IPS-NIHi7 (cell line): ENCODE results near the gene PPP4C.
A peak's percentile ranks its signal among the peaks of the same experiment; 100 is the strongest.
"Not testable (repeated sequence)": the region's sequence is repeated elsewhere in the genome, so short reads cannot be mapped to it uniquely, and the experiment has no call there.

ENCODE experiments used
- DNase-seq: peaks from one replicate; pipeline ENCODE4 v3.0.0; 2012; ENCODE audit warnings: mixed read lengths; ENCODE audit errors: extremely low spot score

The PPP4C gene

GRCh38 chr16:30075503-30076275, at the start of gene PPP4C:
PPP4C (plus strand) TSS chr16:30075994; CDS start chr16:30076378, 384 bp downstream.
- DNase-seq = peak; percentile 93

GRCh38 chr16:30026449-30026848, 49.3 kb upstream of the PPP4C start:
- no peak for DNase-seq

- no peak for DNase-seq
Observed at GRCh38 chr16:30027588-30028437, 48.0 kb upstream of the PPP4C start.

- DNase-seq = peak; percentile 61
Observed at GRCh38 chr16:30028438-30029076, 47.2 kb upstream of the PPP4C start.

DNA sequence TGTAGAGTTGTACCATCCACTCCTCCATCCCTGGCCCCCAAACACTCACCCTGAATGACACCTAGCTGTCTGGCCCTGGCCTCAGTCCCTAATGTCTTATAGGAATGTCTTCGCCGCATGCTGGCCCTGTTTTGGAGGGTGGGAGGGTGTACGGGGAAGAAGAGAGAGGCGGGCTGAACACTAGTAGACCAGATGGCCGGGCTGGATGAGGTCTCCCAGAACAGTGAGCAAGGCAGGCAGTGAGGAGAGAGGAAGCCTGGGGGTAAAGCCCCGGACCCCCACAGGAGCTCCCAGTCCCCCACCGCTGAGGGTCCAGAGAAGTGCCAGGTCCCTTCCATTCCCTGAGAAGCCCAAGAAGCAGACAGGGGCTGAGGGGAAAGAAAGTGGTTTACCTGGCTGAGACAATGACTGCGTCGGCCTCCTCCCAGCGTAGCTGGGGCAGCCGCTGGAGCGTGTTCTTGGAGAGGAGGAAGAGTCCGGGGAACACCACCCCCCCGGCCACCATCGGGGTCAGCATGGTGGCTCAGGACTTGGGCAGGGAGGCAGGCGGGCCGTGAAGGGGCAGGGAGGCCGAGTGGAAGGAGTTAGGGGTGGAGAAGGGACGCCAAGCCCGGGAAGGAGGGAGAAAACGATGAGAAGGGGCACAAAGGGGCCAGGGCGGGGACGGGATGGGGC, 45.6 kb upstream of the PPP4C start:
- DNase-seq = no peak

- DNase-seq = peak; percentile 50
Observed at GRCh38 chr16:30030841-30031413, 44.9 kb upstream of the PPP4C start, which contains the start of gene TLCD3B. TLCD3B (minus strand) TSS chr16:30031271; CDS start chr16:30030527, 744 bp downstream.

DNA sequence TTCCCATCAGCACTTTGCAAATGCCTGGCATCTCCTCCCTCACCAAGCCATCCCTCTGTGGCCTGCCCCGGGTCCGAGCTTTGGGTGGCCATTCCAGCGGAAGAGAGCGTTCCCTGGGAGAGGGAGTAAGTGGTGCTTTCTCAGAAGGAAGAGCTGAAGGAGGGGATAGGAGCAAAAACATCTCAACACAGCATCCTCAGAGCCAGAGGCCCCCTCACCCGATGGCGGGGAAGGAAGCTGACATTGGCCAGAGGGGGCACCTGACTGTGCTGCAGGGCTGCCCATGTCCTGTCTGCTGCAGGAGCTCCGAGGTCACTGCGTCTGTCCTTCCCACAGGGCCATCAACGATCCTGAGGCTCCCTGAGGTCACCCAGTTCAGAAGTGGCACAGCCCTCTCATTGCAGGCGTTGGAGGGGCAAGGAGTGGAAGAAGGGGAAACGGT, 44.3 kb upstream of the PPP4C start:
- DNase-seq = no peak

GRCh38 chr16:30032083-30032819, 43.5 kb upstream of the PPP4C start:
- DNase-seq = peak; percentile 84

- no peak for DNase-seq
Observed at GRCh38 chr16:30033270-30033669, 42.5 kb upstream of the PPP4C start.

GRCh38 chr16:30040221-30040620, 35.6 kb upstream of the PPP4C start:
- DNase-seq = no peak

- not testable (repeated sequence) for DNase-seq
Observed at GRCh38 chr16:30040690-30041089, 35.1 kb upstream of the PPP4C start.

DNA sequence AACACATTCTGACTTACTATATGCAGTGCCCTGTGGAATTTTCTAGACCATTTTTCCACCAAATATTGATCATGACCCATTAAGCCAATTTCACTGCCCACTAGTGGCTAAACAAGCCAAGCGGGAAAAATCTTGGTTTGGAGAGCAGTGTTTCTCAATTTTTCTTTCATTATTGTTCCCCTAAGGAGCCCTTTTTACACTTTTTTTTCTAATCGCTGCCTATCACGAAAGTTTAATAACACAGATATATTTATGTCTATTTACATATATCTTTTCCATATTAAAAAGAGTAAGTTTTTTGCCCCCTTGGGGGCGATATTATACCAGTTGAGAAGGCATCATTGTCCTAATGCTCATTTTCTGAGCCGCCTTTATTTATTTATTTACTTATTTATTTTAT, 34.0 kb upstream of the PPP4C start:
- no peak for DNase-seq

DNA sequence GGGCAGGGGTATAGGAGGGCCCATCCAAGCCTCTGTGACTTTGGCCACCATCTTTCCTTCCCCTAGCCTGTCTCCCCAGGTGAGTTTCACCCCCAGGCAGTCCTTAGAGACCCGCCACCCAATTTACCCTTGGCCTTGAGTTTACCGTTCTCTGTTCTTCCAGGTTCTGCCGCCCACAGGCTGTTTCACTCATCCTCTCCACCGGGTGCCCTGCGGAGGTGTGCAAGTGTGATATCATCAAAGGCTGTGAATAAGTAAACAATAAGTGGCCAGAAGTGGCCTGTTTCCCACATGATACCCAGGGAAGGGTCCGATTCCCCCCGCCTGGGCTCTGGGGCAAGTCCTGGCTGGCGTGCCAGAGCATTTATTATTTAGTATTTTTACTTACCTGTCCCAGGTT, 29.6 kb upstream of the PPP4C start:
- no peak for DNase-seq

DNA sequence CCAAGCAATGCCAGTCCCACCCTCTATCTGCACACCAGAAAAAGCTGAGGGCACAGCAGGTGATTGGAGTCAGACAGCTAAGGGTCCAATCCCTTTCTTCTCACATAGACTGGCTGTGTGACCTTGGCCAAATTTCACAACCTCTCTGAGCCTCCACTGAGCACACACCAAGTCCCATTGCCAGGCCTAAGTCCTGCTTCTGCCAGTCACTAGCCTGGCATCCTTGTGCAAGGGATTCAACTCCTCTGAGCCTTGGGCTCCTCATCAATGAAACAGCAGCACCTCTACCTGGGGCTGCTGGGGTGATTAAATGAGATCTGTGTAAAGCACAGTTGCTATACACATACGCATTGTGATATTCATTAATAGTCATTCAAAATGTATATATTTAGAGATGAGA, 29.2 kb upstream of the PPP4C start:
- no peak for DNase-seq

DNA sequence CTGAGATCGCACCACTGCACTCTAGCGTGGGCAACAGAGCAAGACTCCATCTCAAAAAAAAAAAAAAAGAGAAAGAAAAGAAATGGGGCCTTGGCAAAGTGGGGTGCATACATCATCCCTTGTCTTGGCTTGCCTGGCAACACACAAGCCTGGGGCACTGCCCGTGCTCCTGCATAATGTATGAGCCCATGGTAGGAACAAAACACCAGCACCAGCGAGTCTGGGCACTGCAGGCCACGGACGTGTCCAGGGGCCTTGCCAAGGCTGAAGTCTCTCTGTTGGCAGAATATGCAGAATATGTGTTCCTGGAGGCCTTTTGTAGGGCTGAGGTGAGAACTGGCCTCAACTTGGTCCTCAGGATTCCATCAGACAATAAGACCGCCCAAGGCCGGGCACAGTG, 25.9 kb upstream of the PPP4C start:
- no peak for DNase-seq

- DNase-seq = no peak
Observed at GRCh38 chr16:30051518-30051917, 24.3 kb upstream of the PPP4C start.

GRCh38 chr16:30052671-30053372, 23.0 kb upstream of the PPP4C start:
- peak; percentile 94 for DNase-seq

DNA sequence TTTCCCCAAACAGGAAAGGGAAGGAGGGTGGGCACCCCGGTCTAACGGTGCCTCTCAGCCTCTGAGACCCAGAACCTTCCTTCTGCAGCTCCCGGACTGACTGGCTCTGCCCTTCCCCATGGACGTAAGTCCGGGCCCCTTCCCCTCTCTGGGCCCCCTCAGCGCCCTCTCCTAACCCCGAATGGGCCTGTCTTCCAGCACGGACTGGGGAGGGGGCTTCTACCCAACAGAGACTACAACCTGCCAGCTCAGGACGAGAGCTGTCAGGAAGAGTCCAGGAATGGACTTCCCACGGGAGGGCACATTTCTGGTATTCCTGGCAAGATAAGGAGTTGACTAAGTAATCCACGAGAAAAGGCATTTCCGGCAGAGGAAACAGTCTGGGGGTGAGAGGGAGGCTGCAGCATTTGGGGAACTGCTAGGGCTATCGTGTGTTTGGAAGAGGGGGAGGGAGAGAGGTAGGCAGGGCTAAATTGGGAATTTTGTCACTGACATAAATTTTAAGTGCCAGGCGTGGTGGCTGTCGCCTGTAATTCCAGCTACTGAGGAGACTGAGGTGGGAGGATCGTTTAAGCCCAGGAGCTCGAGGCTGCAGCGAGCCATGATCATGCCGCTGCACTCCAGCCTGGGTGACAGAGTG, 22.3 kb upstream of the PPP4C start:
- no peak for DNase-seq

GRCh38 chr16:30054451-30054850, 21.3 kb upstream of the PPP4C start:
- DNase-seq = no peak
